Tibial artery (tissue), 4 donors: ENCODE measurements around the gene LRRC32.
"Not testable (repeated sequence)": the region's sequence is repeated elsewhere in the genome, so short reads cannot be mapped to it uniquely, and the experiment has no call there.

ENCODE experiments used
- DNase-seq, 2 donors: peaks; one replicate each; pipeline ENCODE4 v3.0.0-alpha.2; 2019
- H3K27ac ChIP-seq, 2 donors: fragments of 200-600 bp; sonication (generic) in 1 of 2; 1 replicate in 1 of 2; 2 replicates in 1 of 2; pipeline ENCODE4 v1.5.1; 2018 to 2019; ENCODE audit warnings: mild to moderate bottlenecking in 1 of 2
- H3K27me3 ChIP-seq, 2 donors: fragments of 200-600 bp; sonication (generic) in 1 of 2; one replicate each; pipeline versions ENCODE4 v1.5.1 to v1.6.0; 2016 to 2019
- H3K36me3 ChIP-seq, 3 donors: fragments of 200-600 bp; sonication (generic) in 2 of 3; one replicate each; pipeline ENCODE4 v1.5.1; 2016 to 2019; ENCODE audit warnings: mild to moderate bottlenecking in 2 of 3
- H3K4me1 ChIP-seq, 4 donors: fragments of 200-600 bp; sonication (generic) in 2 of 4; 1 replicate in 3 of 4; 2 replicates in 1 of 4; pipeline ENCODE4 v1.5.1; 2016 to 2019
- H3K4me3 ChIP-seq, 2 donors: fragments of 200-600 bp; sonication (generic) in 1 of 2; 1 replicate in 1 of 2; 2 replicates in 1 of 2; pipeline ENCODE4 v1.5.1; 2018 to 2019; ENCODE audit warnings: mild to moderate bottlenecking in 2 of 2
- H3K9me3 ChIP-seq, 3 donors: fragments of 200-600 bp; sonication (generic) in 1 of 3; one replicate each; pipeline ENCODE4 v1.5.1; 2016 to 2019
- CTCF ChIP-seq, 2 experiments: fragments of 200-600 bp in 1 of 2; fragments of 450-650 bp in 1 of 2; IDR thresholded peaks; one replicate each; pipeline ENCODE4 v1.5.1; 2017 to 2019; ENCODE audit warnings: antibody characterized with exemption in 2 of 2, mild to moderate bottlenecking in 1 of 2, moderate library complexity in 1 of 2
- intact Hi-C: fragments of 100-400 bp; cut with DNase I; formaldehyde crosslinking; loops from one replicate; pipeline ENCODE4 v1.15.0; 2023; ENCODE audit warnings: low total_unique reads

LRRC32 gene

GRCh38 chr11:76610371-76610770 lies 60.2 kb downstream of the LRRC32 start:
- Histone ChIP-seq H3K4me1 (peaks cover 0 to 70% (median 48%) of the 10 kb centered on the region in 4 donors), H3K4me3 (no peak overlapping the region), H3K27ac (peak overlapping the region; percentile 49 to 87), H3K36me3 (no peaks in the 10 kb centered on the region), H3K9me3 (no peaks in the 10 kb centered on the region), H3K27me3 (no peaks in the 10 kb centered on the region)
- TF ChIP-seq CTCF (IDR thresholded peaks at IDR 0.05), result no peak
- DNase-seq, result peak in 1 of 2 donors; percentile 33
- intact Hi-C loops, result loop anchor here (5.0 kb wide), 1 partner anchor 57 kb away; no protein-coding TSS in a partner anchor

- H3K9me3 ChIP-seq, result no peaks in the 10 kb centered on the region
- TF ChIP-seq CTCF (IDR thresholded peaks at IDR 0.05), result no peak
- H3K36me3 ChIP-seq, result no peaks in the 10 kb centered on the region
- H3K27me3 ChIP-seq, result no peaks in the 10 kb centered on the region
- DNase-seq, result no peak
- H3K4me1 ChIP-seq, result peaks cover 0 to 70% (median 48%) of the 10 kb centered on the region in 4 donors
- intact Hi-C loops, result loop anchor here (5.0 kb wide), 1 partner anchor 57 kb away; no protein-coding TSS in a partner anchor
- peak overlapping the region; percentile 49 to 87 for H3K27ac ChIP-seq
- H3K4me3 ChIP-seq, result no peak overlapping the region
Measured at GRCh38 chr11:76609736-76610370, 60.7 kb downstream of the LRRC32 start.

- H3K4me3 ChIP-seq, H3K27ac ChIP-seq, DNase-seq, intact Hi-C loops, H3K36me3 ChIP-seq, H3K9me3 ChIP-seq, H3K27me3 ChIP-seq: not testable (repeated sequence)
- H3K4me1 ChIP-seq, result peaks cover 4 to 70% (median 47%) of the 10 kb centered on the region in 4 donors
Measured at GRCh38 chr11:76608879-76609460, 61.6 kb downstream of the LRRC32 start.

GRCh38 chr11:76608228-76608627 lies 62.3 kb downstream of the LRRC32 start:
- H3K27ac ChIP-seq, H3K36me3 ChIP-seq, intact Hi-C loops, H3K27me3 ChIP-seq, H3K4me3 ChIP-seq, H3K9me3 ChIP-seq, DNase-seq: not testable (repeated sequence)
- peaks cover 4 to 69% (median 44%) of the 10 kb centered on the region in 4 donors for H3K4me1 ChIP-seq
